ENCODE measurements around the gene SPINDOC. TPM values are rescaled to one million over a fixed set of nuclear protein-coding genes. Genes with fewer than 3 reads are reported as not detected.
A peak's percentile ranks its signal among the peaks of the same experiment; 100 is the strongest.
"Not testable (repeated sequence)": the region's sequence is repeated elsewhere in the genome, so short reads cannot be mapped to it uniquely, and the experiment has no call there.

Gene SPINDOC
- total RNA-seq, 1 donor from 2014 or later: 16.8 TPM

DNA sequence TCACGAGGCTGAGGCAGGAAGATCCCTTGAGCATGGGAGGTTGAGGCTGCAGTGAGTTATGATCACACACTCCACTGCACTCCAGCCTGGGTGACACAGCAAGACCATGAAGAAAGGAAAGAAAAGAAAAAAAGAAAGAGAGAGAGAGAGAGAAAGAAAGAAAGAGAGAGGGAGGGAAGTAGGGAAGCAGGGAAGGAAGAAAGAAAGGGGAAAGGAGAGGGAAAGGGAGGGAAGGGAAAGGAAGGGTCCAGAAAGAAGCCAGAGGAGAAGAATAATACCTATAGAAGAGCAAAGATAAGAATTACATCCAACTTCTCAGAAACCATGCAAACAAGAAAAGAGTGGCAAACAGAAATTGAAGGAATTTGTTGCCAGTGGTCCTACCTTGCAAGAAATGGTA is 27.4 kb upstream of the SPINDOC start:
- DNase-seq (ENCODE audit: low read depth): no peak

DNA sequence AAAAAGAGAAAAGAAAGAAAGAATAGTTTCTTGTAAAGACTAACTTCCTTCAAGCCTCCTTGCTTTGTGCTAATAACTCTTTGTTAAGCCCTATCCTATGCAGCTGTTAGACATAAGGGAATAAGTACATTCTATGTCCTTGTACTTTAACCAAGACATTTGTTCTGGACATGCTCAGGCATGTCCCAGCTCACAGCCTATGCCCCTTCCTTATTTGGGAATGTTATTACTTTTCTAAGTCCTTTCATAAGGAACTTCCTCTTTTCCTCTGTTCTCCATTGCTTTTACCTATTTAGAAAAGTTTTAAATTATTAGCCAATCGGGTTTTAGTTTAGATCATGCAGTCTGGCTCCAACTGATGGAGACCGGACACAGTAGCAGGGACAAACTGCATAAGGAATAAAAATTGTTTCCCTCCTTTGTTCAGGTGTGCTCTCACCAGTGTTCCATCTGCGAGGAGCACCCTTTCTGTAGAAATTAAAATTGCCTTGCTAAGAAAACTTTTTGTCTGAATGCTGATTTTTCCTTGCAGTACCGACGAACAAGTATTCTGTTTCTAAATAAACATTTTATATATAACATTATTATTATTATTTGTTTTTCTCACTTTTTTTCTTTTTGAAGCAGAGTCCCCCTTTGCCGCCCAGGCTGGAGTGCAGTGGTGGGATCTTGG is 21.6 kb upstream of the SPINDOC start:
- DNase-seq (ENCODE audit: low read depth): no peak

DNA sequence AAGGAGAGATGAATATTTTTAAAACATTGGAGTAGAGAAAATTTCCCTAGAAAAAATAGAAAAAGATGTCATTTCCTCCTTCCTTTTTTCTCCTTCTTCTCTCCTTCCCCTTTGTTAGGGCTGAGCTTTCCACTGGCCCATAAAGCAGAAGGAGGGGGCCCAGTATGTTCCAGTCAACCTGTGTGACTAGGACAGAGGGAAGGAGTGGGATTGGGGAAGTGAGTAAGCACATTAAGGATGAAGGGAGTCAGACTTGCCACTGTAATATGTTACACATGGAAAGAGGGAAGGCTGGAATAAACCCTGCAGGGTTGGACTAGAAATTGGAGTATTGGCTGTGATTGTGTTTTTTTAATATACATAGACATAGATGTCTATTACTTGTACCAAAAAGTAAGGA is 20.1 kb upstream of the SPINDOC start:
- no peak for DNase-seq (ENCODE audit: low read depth)

DNA sequence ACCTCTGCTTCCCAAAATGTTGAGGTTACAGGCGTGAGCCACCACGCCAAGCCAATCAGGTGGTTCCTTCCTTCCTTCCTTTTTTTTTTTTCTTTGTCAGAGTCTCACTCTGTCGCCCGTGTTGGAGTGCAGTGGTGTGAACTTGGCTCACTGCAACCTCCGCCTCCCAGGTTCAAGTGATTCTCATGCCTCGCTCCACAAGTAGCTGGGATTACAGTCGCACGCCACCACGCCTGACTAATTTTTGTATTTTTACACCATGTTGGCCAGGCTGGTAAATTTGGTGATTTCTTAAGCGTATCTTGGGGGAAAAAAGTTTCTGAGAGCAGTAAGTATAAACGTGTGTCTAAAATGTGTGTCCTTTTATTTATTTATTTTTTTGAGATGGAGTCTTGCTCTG is 18.2 kb upstream of the SPINDOC start:
- DNase-seq (ENCODE audit: low read depth): no peak

DNA sequence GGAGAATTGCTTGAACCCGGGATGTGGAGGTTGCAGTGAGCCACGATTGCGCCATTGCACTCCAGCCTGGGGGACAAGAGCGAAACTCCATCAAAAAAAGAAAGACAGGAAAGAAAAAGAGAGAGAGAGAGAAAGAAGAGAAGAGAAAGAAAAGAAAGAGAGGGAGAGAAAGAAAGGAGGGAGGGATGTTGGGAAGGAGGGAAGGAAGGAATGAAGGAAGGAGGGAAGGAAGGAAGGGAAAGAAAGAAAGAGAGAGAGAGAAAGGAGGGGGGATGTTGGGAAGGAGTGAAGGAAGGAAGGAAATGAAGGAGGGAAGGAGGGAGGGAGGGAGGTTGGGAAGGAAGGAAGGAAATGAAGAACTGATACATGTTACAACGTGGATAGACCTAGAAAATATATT is 12.3 kb upstream of the SPINDOC start:
- DNase-seq (ENCODE audit: low read depth): no peak

DNA sequence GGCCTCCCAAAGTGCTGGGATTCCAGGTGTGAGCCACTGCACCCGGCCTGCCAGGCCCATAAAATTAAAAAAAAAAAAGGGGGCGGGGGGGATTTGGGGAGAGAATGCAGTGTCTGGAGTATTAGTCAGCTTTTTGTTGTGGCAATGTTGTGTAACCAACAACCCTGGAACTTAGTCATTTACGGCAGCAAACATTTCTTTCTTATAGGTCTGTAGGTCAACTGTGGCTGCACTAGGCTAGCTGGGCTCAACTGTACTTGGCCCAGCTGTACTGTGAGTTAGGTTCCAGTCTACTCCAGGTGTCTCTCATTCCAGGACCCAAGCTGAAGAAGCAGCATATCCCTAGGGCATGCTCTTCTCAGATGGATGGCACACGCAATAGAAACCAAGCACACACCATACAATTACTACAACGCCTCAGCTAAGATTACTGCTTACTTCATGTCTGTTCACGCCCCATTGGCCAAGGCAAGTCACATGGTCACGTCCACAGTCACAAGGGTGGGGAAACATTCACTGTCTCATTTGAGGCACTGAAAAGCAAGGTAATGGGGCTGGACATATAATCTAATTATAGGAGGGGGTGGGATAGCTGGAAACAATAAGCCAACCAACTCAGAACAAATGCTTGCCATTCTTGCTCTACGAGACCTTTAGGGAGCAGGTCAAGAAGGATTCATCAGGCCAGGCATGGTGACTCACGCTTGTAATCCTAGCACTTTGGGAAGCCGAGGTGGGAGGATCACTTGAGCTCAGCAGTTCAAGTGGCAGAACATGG is 10.4 kb upstream of the SPINDOC start:
- DNase-seq (ENCODE audit: low read depth): peak; percentile 72

DNA sequence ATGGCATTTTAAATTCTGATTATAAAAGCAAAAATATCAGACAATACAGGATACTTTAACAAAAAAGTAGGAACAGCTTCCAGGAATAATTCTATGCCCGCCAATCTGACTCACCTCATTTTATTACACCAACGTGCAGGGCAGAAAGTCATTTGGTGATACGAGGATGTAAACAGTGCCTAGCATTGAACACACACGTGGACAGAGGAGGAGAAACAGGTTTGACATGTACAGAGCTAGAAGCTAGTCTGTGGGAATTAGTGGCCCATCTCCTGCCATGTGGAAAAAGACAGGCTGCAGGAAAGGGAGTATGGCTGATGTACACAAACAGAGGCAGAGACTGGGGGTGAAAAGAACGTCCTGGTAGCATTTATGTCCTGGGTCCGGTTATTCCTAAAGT is 9.0 kb upstream of the SPINDOC start:
- DNase-seq (ENCODE audit: low read depth): no peak

DNA sequence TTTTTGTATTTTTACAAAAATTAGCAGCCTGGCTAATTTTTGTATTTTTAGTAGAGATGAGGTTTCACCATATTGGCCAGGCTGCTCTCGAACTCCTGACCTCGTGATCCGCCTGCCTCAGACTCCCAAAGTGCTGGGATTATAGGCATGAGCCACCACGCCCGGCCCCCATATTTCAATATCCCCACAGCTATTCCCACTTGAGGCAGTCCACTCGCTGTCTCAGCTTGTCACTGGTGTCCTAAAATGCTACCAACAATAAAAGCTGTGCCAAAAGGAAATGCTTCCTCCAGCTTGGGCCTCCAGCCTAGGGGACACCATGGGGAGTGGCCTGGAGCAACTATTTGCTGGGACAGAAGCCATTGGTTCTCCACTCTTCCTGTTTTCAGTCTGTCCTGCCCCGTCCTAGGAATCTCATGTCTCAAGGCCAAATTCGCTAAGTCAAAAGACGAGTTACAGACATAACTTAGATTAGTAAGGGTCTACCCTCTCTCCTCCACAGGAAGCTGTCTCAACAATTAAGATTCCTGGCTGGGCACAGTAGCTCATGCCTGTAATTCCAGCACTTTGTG is 7.3 kb upstream of the SPINDOC start:
- no peak for DNase-seq (ENCODE audit: low read depth)

DNA sequence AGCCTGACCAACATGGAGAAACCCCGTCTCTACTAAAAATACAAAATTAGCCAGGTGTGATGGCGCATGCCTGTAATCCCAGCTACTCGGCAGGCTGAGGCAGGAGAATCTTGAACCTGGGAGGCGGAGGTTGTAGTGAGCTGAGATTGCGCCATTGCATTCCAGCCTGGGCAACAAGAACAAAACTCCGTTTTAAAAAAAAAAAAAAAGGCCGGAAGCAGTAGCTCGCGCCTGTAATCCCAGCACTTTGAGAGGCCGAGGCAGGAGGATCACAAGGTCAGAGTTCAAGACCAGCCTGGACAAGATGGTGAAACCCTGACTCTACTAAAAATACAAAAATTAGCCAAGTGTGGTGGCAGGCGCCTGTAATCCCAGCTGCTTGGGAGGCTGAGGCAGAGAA is 2.9 kb upstream of the SPINDOC start:
- not testable (repeated sequence) for DNase-seq (ENCODE audit: low read depth)

DNA sequence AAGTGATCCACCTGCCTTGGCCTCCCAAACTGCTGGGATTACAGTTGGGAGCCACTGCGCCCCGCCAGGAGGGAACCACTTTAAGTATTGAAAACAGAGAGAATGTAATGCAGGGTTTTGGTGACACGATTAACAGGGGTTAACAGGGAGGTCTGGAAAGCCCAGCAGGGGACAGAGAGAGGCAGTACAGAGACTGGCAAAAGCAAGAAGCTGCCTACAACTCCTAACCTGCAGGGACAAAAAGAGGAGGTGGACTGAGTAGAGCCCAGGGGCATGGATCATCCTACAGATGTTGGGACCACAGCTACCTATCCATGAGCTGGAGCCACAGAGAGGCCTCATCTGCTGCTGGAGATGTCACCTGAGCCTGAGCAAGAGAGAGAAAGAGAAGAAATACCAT is 1.7 kb upstream of the SPINDOC start:
- DNase-seq (ENCODE audit: low read depth): no peak

DNA sequence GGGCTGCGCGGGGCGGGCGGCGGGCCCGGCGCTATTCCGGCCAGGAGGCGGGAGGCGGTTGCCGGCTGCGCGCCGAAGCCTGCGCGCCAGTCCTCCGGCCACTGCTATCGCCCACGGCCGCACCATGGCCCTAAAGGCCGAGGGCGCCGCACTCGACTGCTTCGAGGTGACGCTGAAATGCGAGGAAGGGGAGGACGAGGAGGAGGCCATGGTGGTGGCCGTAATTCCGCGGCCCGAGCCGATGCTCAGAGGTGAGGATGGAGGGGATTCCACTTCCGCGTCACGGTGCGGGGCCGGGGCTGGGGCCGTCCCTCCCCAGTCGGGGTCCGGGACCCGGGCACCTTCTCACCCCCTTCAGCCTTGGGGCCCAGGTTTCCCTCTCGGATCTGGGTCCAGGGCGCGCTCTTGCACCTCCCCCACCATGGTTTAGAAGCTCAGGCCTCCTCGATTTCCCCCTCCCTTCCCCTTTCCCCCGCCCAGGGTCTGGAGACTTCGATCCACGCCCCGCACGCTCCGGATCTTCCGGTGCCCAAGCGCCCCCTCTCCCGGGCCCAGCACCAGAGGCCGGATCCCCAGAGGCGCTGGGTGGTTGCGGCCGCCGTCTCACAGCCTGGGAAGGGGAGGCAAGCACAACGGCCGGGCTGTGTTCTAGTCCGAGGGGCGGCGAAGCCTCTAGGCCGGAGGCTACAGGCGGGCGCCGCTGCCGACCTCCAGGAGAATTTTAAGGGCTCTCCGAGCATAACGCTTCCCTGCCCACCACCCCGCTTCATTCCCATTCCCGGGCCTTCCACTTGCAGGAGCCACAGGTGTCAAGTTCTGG is 517 bp downstream of the SPINDOC start:
- peak; percentile 63 for DNase-seq (ENCODE audit: low read depth)

DNA sequence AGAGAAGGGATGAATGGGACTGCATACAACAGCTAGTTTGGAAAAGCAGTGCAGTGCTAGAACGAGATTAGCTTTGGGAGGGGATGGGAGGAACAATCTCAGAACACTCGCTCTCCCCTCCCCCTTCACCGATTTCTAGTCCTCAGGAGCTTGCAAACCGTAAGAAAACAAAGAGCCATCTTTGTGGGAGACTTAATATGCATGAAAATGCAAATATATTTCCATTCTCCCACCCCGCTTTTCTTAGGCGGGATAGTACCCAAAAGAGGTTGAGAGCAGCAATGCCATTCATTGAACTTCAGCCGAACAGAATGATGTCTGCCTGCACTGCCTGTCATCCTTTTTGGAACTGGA is 1.1 kb downstream of the SPINDOC start:
- DNase-seq (ENCODE audit: low read depth): peak; percentile 9

DNA sequence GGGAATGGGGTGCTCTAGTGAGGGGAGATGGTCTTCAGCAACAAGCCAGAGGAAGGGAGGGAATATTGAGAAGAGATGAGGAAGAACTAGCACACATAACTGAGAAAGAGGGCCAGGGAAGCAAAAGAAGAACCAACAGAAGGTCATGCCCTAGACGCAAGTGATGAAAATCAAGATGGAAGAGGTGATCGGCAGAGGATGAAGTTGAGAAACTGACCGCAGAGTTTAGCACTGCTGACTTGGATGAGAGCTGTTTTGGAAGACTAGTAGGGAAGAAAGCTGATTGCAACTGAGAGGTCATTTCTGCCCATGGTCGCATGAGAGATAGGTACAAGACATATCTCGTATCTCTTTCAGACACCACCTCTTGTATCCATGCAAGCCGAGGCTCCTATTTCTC is 2.9 kb downstream of the SPINDOC start:
- DNase-seq (ENCODE audit: low read depth): no peak

DNA sequence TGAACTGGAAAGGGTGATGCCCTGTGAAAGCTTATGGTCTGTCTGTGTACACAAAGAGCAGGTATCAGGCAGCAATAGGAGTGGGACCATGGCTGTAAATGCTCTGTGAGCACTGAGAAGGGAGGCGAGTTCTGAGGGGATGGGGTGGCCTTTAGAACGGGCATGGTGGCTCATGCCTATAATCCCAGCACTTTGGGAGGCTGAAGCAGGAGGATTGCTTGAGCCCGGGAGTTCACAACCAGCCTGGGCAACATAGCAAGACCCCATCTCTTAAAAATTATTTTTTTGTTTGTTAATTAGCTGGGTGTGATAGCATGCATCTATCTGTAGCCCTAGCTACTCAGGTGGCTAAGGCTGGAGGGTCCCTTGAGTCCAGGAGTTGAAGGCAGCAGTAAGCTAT is 3.5 kb downstream of the SPINDOC start:
- no peak for DNase-seq (ENCODE audit: low read depth)

DNA sequence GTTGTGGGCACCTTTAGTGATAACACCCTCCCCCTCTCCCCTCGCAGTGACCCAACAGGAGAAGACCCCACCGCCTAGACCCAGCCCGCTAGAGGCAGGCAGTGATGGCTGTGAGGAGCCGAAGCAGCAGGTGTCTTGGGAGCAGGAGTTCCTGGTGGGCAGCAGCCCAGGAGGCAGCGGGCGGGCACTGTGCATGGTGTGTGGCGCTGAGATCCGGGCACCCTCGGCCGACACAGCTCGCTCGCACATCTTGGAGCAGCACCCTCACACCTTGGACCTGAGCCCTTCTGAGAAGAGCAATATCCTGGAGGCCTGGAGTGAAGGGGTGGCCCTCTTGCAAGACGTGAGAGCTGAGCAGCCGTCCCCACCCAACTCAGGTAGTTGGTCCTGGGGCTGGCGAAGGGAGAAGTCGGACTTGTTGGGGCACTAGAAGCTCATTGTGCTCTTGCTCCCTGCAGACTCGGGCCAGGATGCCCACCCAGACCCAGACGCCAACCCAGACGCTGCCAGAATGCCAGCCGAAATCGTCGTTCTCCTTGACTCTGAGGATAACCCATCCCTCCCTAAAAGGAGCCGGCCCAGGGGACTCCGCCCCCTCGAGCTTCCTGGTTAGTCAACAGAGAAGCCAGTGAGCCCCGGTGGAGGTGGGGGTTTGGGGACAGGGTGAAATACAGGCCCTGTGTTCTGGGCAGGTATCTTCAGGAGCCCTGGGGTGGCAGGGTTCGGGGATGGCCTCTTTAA is 4.7 kb downstream of the SPINDOC start:
- DNase-seq (ENCODE audit: low read depth): no peak

DNA sequence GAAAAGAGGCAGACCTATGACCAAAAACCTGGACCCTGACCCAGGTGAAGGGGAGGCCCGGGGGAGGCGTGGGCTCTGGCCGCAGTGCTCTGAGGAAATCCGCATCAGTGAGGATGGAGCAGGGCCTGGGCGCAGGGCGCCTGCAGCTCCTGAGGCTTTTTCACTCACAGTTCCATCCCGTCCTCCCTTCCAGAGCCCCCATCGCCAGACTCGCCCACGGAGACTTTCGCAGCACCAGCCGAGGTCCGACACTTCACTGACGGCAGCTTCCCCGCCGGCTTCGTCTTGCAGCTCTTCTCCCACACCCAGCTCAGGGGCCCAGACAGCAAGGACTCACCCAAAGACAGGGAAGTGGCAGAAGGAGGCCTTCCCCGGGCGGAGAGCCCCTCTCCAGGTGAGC is 5.4 kb downstream of the SPINDOC start:
- no peak for DNase-seq (ENCODE audit: low read depth)

DNA sequence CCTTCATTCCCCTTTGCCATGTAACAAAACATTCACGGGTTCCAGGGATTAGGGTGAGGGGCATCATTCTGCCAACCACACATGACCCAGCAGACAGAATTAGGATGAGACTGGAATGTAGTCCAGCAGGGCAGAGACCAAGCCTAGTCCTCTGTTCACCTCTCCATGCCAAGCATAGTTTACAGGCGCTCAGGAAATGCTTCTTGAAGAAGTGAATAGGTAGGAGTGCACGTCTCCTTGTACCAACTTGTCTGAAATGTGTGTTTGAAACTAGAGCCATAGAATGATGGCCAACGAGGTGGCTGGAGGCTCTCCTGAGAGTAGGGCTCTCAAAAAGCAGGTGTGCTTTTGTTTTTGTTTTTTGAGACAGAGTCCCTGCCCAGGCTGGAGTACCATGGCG is 8.2 kb downstream of the SPINDOC start:
- no peak for DNase-seq (ENCODE audit: low read depth)

DNA sequence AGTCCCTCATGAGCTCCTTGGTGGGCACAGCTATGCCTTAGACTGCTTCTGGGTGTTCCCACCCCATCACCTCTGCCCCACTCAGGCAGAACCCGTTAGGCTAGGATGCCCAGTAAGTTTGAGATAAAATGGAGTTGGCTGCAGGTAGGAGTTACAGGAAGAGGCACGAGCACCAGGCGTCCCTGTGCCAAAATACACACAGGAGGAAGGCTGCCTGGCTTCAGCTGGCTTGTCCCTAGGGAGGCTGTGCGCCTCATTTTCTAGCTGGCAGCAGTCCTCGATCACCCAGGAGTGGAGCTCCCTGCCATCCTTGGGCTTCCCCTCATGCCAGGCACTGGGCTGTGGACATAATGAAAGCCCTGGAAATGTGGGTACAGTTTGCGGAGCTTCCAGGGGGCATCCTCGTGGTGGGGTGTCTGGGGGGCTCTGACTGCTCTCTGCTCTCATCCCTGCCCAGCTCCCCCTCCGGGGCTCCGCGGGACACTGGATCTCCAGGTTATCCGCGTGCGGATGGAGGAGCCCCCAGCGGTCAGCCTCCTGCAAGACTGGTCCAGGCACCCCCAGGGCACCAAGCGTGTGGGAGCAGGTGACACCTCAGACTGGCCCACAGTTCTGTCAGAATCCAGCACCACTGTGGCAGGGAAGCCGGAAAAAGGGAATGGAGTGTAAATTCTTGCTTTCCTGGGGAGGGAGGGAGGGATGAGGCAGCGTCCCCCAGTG is 13.4 kb downstream of the SPINDOC start:
- no peak for DNase-seq (ENCODE audit: low read depth)

DNA sequence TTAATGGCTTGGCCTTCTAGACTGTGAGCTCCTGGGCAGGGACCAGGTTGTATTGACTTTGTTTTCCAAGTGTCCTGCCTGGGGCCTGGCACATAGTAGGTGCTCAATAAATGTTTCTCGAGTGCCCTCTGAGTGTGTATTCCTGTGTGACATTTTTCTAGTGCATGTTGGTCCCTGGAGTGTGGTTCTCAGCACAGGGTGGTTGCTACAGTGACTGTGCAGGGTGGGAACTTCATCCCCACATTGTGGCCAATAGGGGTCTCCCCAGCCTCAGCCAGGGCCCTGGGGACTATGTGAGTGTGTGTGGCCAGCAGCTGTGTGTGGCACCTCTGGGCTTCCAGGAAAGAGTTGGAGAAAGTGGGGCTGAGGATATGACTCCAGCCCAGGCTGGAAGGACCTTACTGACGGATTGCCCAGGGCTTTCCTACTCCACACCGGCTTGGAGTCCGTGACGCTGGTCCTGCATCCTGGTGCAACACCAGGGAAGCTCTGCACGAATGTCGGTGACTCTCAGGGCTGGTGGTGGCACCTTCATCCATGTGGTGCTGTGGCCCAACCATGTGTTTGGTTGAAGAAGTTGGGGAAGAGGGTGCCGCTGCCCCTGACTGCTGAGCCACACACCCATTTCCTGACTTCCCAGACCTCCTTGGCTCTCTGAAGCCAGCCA is 16.7 kb downstream of the SPINDOC start:
- peak; percentile 59 for DNase-seq (ENCODE audit: low read depth)

DNA sequence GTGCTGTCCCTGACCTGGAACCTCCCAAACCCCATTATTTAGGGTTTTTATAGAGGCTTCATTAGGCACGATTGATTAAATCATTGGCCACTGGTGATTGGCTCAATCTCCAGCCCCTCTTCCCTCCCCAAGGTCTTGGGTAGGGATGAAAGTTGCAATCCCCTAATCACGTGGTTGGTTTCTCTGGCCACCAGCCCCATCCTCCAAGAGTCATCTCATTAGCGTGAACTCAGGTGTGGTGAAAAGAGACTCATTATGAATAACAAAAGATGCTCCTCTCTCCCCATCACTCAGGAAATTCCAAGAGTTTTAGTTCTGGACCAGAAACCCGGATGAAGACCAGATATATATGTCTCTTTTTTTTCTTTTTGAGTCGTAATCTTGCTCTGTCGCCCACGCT is 18.1 kb downstream of the SPINDOC start:
- DNase-seq (ENCODE audit: low read depth): no peak
